Liver (tissue), 9 donors: ENCODE data around the gene RASGRF1. TPM values are rescaled to one million over a fixed set of nuclear protein-coding genes. Genes with fewer than 3 reads are reported as not detected.

Experiments used
- DNase-seq: peaks from one replicate; pipeline ENCODE4 v3.0.0-alpha.2; 2017; ENCODE audit warnings: low spot score
- H3K27ac ChIP-seq, 2 donors: one replicate each; pipeline ENCODE4 v1.7.0; 2013; ENCODE audit warnings: inconsistent platforms in 2 of 2, low read length in 2 of 2, control low read depth in 1 of 2, low read depth in 1 of 2, mild to moderate bottlenecking in 1 of 2
- H3K27me3 ChIP-seq, 4 donors: one replicate each; pipeline versions ENCODE4 v1.6.1 to v1.7.0; 2013; ENCODE audit warnings: low read length in 3 of 4, inconsistent platforms in 1 of 4, mild to moderate bottlenecking in 1 of 4, moderate library complexity in 1 of 4; ENCODE audit not compliant: control insufficient read depth in 4 of 4, insufficient read depth in 4 of 4
- H3K36me3 ChIP-seq, 4 donors: one replicate each; pipeline versions ENCODE4 v1.6.1 to v1.7.0; 2013; ENCODE audit warnings: low read length in 3 of 4, mild to moderate bottlenecking in 3 of 4, low read depth in 1 of 4, moderate library complexity in 1 of 4; ENCODE audit not compliant: control insufficient read depth in 4 of 4, insufficient read depth in 3 of 4
- H3K4me1 ChIP-seq, 4 donors: one replicate each; pipeline versions ENCODE4 v1.6.1 to v1.7.0; 2013; ENCODE audit warnings: low read length in 3 of 4, mild to moderate bottlenecking in 3 of 4, moderate library complexity in 1 of 4; ENCODE audit not compliant: control insufficient read depth in 4 of 4, insufficient read depth in 4 of 4
- H3K4me3 ChIP-seq, 3 donors: one replicate each; pipeline versions ENCODE4 v1.6.1 to v1.7.0; 2013; ENCODE audit warnings: low read length in 3 of 3, control low read depth in 1 of 3, low read depth in 1 of 3, mild to moderate bottlenecking in 1 of 3
- H3K9ac ChIP-seq, 2 donors: one replicate each; pipeline ENCODE4 v1.7.0; 2013; ENCODE audit warnings: low read length in 2 of 2, mild to moderate bottlenecking in 2 of 2, moderate library complexity in 2 of 2, control low read depth in 1 of 2, low read depth in 1 of 2
- H3K9me3 ChIP-seq, 4 donors: one replicate each; pipeline versions ENCODE4 v1.6.1 to v1.7.0; 2013; ENCODE audit warnings: low read length in 3 of 4; ENCODE audit not compliant: control insufficient read depth in 4 of 4
- CTCF ChIP-seq: fragments of 150-350 bp; IDR thresholded peaks from 2 replicates; pipeline ENCODE4 v1.5.1; 2017; ENCODE audit warnings: improper control_type of control experiment, low read depth, low read length; ENCODE audit not compliant: missing input control
- EGR1 ChIP-seq, 2 donors: IDR thresholded peaks; 2 replicates each; pipeline ENCODE4 v1.6.1; 2016 to 2018; ENCODE audit warnings: antibody characterized with exemption in 2 of 2, low read depth in 2 of 2
- FOXA1 ChIP-seq: IDR thresholded peaks from 2 replicates; pipeline ENCODE4 v1.6.1; 2016; ENCODE audit warnings: antibody characterized with exemption
- GABPA ChIP-seq, 2 donors: IDR thresholded peaks in 1 of 2; conservative IDR thresholded peaks in 1 of 2; 2 replicates each; pipeline ENCODE4 v1.6.1; 2016; ENCODE audit warnings: antibody characterized with exemption in 2 of 2, mild to moderate bottlenecking in 1 of 2, moderate library complexity in 1 of 2
- HNF4A ChIP-seq, 2 donors: conservative IDR thresholded peaks; 2 replicates each; pipeline ENCODE4 v1.6.1; 2016; ENCODE audit warnings: antibody characterized with exemption in 2 of 2, mild to moderate bottlenecking in 2 of 2
- HNF4G ChIP-seq: IDR thresholded peaks from 2 replicates; pipeline ENCODE4 v1.6.1; 2016; ENCODE audit warnings: antibody characterized with exemption
- JUND ChIP-seq, 2 donors: IDR thresholded peaks; 2 replicates each; pipeline ENCODE4 v1.6.1; 2016; ENCODE audit warnings: antibody characterized with exemption in 2 of 2
- REST ChIP-seq: IDR thresholded peaks from 2 replicates; pipeline ENCODE4 v1.6.1; 2016; ENCODE audit warnings: antibody characterized with exemption, mild to moderate bottlenecking
- TAF1 ChIP-seq: conservative IDR thresholded peaks from 2 replicates; pipeline ENCODE4 v1.6.1; 2016; ENCODE audit warnings: antibody characterized with exemption, mild to moderate bottlenecking
- ZBTB33 ChIP-seq: IDR thresholded peaks from 2 replicates; pipeline ENCODE4 v1.6.1; 2016; ENCODE audit warnings: antibody characterized with exemption
- WGBS: extraction: QIAGEN DNeasy Blood & Tissue Kit; methylation state at CpG from one replicate; pipeline ENCODE4 v1.1.7; 2013; 5-methylcytosine and 5-hydroxymethylcytosine counted together
- polyA plus RNA-seq, 2 donors: library from polyadenylated mRNA; stranded (reverse) in 1 of 2; unstranded in 1 of 2; fragments of 200-250 nt in 1 of 2; fragments of >200 nt in 1 of 2; fragmentation: Nextera tagmentation in 1 of 2; extraction: Ambion mirVana in 1 of 2; gene quantifications; one replicate each; pipeline versions ENCODE4 v1.2.1 to v1.2.3, GENCODE V29; 2013 to 2015
- total RNA-seq, 2 donors: library from RNA; depleted of rRNA; stranded (reverse); fragments of >200 nt; gene quantifications; one replicate each; pipeline ENCODE4 v1.2.3, GENCODE V29; 2014
- donor health status: healthy.
- donor health status: healthy.
- donor health status: healthy.
- donor health status: healthy.
- donor health status: healthy.

The RASGRF1 gene
- total and polyA plus RNA-seq, 4 donors: 0.28 TPM; not detected in 3

- H3K9ac ChIP-seq: no peak overlapping the region
- H3K27me3 ChIP-seq: no peaks in the 10 kb centered on the region
- H3K36me3 ChIP-seq: no peaks in the 10 kb centered on the region
- no peaks in the 10 kb centered on the region for H3K4me1 ChIP-seq
- DNase-seq: no peak
- no peak for TF ChIP-seq REST
- peaks cover 0 to 12% (median 3%) of the 10 kb centered on the region in 4 donors for H3K9me3 ChIP-seq
- H3K27ac ChIP-seq: no peak overlapping the region
- WGBS: 78% methylated on average over 2 of the region's 2 CpGs
- no peak overlapping the region for H3K4me3 ChIP-seq
Observed at GRCh38 chr15:79042213-79042928, 48.2 kb downstream of the RASGRF1 start.

GRCh38 chr15:79041601-79042168 is 48.9 kb downstream of the RASGRF1 start:
- Histone ChIP-seq H3K9ac (no peak overlapping the region), H3K9me3 (peaks cover 0 to 12% (median 3%) of the 10 kb centered on the region in 4 donors), H3K36me3 (no peaks in the 10 kb centered on the region), H3K4me1 (no peaks in the 10 kb centered on the region), H3K27ac (no peak overlapping the region), H3K4me3 (no peak overlapping the region), H3K27me3 (no peaks in the 10 kb centered on the region)
- WGBS: 88% methylated on average over 4 of the region's 4 CpGs
- DNase-seq: no peak
- TF ChIP-seq ZBTB33: no peak
- no peak for TF ChIP-seq GABPA (IDR thresholded peaks at IDR 0.05 in 1 of 2, conservative IDR thresholded peaks at IDR 0.05 in 1 of 2)
- TF ChIP-seq HNF4G: no peak

GRCh38 chr15:79037848-79038247 is 52.7 kb downstream of the RASGRF1 start:
- DNase-seq: no peak
- Histone ChIP-seq H3K9me3 (peaks cover 0 to 4% (median under 1%) of the 10 kb centered on the region in 4 donors), H3K4me1 (no peaks in the 10 kb centered on the region), H3K27me3 (no peaks in the 10 kb centered on the region), H3K4me3 (no peak overlapping the region), H3K9ac (no peak overlapping the region), H3K27ac (no peak overlapping the region), H3K36me3 (no peaks in the 10 kb centered on the region)
- WGBS: 97% methylated on average over 1 of the region's 1 CpG
- TF ChIP-seq GABPA (IDR thresholded peaks at IDR 0.05 in 1 of 2, conservative IDR thresholded peaks at IDR 0.05 in 1 of 2) (no peak), TAF1 (no peak), EGR1 (IDR thresholded peaks at IDR 0.05; ENCODE audit: low read depth in 2 of 2) (no peak), FOXA1 (no peak), JUND (IDR thresholded peaks at IDR 0.05) (no peak), ZBTB33 (no peak), HNF4A (conservative IDR thresholded peaks at IDR 0.05) (no peak), CTCF (no peak)
